GM21360 (cell line): ENCODE data around the gene TFE3.

Experiments used
- ATAC-seq: cut with Tn5 transposase; IDR thresholded peaks from one replicate; pipeline ENCODE4 v1.9.1; 2021; ENCODE audit warnings: mild to moderate bottlenecking, moderate library complexity; ENCODE audit not compliant: unreplicated experiment

The TFE3 gene

DNA sequence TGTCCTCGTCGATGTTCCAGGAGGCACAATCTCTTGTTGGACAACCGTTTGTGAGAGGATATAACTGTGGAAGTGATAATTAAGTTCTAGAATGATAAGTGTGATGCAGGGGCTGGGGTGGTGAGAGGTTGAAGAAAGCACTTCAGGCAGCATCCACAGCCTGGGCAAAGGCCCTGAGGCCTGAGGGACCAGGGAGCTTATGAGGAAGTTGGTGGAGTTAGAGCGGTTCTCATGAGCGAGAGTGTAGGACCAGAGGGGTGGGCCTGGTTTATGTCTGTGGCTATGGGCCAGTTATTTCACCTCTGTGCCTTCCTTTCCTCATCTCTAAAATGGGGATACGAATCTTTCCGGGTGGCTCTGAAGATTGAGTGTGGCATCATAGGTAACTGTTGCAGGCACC, 18.3 kb upstream of the TFE3 start:
- ATAC-seq: no peak

DNA sequence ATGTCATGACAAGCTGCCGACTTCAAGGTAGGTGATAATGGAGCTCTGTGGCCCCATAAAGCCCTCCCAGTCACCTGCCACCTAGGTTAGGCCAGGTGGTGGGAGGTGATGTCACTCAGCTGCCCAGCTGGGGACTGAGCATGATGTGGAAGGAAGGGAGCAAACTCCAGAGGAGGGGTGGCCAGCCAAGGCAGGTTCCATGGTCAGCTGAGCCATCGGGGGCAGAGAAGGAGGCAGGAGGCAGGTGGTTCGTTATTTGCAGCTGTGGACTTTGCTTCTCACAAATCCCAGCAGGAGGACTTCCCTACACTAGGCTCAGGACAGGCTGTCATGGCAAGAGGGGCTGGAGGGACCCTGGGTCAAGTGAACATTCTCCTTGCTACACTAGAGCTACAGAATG, 17.8 kb upstream of the TFE3 start:
- no peak for ATAC-seq

DNA sequence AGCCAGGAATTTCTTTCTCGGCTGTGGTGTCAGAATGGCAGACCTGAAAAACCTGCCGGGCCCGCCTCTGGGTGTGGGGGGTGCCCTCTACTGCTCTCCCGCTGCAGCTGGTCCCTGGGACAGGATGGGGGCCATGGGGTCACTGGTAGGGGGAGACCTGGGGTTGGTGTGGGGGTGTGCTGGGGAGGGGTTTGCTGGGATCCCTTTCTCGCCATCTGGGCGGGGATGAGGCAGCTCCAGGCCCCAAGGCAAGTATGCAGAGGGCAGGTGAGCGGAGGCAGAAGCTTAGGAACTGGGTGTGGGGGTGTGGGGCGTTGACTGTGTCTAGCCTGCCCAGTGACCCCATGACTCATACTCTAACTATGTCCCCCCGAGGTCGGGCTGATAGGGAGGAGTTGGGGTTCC, 16.5 kb upstream of the TFE3 start:
- ATAC-seq: no peak

DNA sequence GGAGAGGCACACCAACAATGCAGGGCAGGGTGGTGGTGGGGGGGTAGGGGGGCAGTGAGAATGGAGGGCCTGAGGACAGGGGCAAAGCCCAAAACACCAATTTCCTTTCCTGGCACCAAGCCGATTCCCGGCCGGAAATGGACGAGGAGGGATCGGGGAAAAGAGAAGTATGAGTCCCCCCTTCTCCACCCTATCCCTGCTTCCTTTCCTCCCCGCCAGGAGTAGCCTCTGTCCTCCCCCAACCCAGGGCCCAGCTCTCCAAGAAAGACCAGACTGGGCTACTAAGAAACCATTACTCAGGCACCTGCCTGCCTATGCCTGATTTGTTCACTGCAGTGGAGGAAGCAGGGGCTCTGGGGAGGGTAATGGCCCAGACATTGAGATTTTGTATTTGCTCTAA, 16.0 kb upstream of the TFE3 start:
- ATAC-seq: no peak

DNA sequence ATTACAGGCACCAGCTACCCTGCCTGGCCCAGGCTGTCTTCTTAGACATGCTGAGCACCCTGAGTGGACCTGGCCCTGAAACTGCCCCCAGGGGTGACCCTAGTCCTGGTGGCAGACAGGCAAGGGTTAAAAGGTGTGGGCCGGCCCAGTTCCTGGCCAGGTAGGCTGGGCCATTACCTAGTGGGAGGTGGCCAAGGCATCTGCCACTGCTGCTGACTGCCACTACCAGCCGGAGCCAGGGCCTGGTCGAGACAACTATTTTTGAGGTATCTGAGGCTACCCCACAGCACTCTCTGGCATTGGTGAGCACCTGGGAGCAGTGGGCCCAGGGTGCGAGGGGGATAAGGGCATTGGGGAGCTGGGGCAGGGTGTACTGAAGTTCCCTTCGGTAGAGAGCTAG, 15.6 kb upstream of the TFE3 start, which contains the start of gene CCDC120:
TSS of gene CCDC120 (plus strand) at position 206 of the 400 bp plus-strand sequence. CDS start 3,043 bp downstream, outside the sequence.
- ATAC-seq: no peak

DNA sequence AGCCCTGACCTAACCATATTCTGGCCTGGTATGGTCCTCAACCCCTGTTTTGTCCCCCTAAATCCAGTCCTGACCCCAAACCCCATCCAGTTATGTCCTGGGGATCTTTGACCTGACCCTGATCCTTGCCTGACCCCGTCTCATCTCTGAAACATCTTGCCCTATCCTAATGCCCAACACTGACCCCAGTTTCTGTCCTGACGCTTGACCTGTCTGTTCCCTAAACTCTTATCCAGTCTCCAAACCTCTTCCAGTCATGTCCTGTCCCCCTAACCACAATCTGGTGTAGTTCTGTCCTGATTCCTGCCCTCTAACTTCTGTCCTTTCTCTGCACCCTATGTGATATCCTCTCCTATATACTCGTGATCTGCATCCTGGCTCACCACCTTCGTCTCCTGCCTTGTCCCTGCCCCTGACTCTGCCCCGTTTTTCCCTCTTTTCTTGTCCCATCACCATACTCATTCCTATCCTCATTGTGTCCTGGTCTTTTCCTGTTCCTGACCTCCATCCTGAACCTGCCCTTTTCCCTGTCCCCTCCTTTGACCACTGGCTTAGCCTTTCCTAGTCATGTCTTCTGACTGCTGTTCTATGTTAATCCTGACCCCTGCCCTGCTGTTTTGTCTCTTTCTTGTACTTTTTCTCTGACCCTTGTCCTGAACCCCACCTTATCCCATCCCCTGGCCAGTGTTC, 11.1 kb upstream of the TFE3 start:
- no peak for ATAC-seq

DNA sequence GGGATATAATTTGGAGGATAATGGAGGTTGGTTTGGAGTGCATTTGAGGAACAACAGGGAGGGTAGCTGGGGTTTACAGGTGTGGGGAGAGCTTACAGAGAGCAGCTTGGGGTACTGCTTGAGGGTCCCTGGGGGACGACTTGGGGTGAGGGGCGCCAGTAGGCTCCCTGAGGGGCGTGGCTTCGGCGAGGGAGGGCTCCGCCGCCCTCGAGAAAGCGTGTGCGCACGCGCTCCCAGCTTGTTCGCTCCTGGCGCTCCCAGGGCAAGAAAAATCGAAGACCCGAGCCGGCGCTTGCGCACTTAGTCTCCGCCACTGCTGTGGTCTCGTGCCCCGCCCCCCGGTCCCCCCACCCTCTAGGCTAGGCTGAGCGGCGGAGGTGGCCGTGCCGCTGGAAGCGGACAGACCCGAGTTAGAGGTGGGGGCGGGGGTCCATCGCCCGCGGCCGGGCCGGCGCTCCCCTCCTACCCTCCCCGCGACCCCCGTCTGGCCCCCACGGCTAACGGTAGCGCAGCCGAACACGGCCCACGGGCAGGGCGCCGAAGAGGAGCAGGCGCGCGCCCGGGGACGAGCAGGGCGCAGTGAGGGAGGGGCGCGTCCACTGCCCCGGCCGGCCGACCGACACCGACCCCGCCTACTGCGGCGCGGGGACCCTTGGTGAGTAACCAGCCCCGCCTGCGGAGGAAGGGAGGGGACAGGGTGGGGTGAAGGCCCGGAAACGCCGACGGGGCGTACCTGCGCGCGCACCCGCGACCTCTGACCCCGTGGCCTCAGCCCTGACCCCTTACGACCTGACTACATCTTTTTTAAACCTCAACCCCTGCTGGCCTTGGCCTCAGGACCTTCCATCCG, 10.3 kb upstream of the TFE3 start:
- no peak for ATAC-seq

DNA sequence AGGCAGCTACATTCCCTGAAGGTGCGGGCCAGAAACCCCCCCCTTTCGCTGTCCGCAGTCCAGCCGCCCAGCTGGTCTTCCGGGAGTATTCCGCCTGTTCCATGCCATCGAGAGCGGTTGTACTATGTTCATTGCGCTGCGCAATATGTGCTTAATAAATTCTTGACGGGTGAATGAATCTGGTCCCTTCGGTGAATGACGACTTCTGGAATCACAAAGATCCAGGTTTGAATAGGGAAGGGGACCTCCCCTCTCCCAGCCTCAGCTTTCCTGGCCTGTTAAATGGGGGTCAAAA, 777 bp upstream of the TFE3 start:
- no peak for ATAC-seq

DNA sequence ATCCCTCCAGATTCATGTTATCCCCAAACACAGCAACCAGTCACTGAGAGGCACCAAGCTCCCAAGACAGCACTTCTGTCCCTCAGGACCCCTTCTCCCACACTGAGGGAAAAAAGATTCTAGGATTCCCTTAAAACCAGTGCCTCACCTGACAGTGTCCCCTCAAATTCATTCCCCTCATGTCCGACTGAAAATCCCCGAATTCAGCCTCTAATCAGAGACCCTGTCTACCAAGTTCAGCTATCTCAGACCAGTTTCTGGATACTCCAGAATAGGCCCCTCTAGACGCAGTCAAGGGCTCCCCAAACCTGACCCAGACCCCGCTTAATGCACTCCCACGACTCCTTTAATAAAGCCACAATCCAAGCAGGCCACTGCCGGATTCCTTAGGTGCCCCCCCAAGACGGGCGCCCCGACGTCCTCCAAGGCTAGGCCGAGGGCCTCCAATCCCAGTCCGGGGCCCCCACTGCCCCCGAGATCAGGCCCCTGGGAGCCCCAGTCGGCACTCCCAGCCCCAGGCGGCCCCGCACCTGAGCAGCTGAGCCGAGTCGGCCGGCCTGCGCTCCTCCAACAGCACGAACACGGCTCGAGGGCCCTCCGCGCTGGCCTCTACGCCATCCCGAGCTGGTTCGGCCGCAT, 457 bp downstream of the TFE3 start:
- no peak for ATAC-seq

DNA sequence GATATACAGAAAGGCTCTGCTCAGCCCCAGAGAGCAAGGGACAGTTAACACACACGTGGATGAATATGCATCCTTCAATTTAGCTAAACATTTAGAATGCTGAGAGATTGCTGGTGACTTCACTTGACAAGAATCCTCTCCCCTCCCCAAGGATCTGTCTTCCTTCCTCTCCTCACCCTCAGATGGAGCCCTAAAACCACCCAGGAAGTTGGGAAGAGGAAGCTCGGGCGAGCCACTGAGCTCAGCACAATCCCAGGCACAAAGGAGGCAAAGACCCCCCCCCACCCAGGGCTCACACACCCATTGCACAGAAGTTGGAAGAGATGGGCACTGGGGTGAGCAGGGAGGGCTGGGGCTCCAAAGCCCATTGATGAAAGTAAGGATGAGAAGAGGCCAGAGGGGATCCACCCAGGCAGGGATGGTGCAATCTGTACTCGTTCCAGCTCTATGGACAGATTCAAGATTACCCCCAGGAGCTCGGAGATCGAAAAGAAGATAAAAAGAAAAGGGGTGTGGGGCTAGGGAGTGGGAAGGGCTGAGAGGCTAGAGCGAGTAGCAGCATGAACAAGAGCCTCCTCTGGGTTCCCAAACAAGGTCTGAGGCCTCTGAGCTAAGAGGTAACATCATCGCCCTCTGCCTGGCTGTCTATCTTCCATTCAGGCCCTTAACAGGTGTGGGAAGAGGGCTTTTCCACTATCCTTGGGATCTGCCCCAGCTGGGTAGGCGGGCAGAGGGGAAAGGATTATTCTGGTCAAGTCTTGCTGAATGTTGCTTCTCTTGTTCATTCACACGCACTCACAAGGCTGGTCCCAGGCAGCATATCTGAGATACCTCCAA, 1.2 kb downstream of the TFE3 start:
- no peak for ATAC-seq

DNA sequence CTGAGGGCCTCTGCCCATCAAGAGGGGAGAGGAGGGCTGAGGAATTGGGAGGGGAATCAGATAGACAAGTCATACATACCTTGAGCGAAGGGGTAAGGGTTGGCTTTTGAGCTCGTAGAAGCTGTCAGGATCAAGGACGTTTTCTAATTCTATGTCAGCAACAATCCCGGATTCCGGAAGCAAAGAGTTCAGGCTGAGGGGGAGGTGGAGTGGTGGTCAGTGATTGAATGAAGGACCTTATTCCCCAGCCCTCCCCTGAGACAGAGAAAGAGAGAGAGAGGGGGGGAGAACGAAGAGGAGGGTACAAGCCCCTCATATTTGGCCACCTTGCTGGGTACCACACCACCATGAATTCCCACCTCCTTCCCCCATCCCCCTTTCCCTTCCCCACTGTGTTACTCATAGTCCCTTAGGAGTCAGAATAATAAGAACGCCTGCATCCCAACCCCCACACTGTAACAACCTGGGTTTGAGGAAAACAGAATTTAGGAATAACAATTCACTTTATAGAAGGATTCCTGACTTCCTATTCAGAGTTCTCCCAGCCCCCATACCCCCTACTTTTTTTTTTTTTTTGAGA, 2.7 kb downstream of the TFE3 start:
- no peak for ATAC-seq

DNA sequence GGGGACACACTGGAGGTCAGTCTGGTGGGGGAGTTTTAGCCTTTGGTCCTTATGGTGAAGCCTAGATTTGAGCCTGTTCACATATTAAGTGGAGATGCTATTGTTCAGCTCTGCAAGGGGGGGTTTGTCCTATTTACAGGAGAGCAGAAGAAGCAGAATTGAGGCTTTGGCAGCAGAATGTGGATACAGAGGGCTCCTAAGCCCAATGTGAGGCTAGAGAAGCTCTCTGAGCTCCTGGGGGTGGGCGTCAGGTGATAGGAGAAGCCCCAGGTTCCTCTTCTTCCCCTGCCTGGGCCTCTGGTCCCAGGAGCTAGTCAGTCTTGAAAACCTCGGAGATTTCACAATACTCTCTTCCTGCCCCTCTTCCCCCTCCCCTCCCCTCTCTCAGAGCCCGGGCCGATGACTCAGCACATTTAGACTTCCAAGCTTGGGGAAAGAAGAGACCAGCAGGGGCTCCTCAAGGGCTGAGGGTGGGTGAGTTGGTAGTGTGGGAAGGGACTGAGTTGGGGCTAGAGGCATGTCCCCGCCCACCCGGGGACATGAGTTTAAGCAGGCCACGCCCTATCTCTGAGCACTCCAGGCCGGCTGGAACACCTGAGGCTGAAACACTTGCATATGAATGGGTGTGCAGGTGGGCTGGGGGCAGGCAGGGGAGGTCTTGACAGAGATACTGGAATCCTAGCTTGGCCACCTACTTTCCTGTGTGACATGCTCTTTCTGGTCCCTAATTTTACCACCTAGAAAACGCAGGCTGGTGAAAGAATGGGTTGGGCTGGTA, 3.4 kb downstream of the TFE3 start:
- no peak for ATAC-seq

DNA sequence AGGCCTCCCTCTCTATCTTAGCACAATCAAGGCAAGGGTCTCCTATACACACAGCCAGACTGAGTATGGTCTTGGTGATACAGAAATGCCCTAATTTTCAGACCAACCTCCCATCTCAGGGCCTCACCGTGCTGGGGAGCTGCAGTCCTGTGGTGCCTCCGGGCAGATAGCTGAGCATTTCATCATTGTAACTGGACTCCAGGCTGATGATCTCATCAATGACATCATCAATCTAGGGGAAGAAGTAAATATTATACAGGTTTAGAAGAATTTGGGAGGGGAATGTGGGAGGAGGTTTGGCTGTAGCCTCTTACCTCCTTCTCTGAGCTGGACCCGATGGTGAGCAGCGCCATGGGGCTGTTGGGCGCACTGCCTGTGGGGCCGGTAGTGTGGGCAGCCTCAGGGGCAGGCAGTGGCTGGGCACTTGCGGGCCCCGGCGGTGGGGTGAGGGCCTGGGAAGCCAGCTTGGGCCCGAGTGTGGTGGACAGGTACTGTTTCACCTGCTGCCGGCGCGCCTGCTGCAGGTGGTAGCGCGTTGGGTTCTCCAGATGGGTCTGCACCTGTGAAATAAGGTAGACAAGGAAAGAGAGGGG, 5.2 kb downstream of the TFE3 start:
- no peak for ATAC-seq

DNA sequence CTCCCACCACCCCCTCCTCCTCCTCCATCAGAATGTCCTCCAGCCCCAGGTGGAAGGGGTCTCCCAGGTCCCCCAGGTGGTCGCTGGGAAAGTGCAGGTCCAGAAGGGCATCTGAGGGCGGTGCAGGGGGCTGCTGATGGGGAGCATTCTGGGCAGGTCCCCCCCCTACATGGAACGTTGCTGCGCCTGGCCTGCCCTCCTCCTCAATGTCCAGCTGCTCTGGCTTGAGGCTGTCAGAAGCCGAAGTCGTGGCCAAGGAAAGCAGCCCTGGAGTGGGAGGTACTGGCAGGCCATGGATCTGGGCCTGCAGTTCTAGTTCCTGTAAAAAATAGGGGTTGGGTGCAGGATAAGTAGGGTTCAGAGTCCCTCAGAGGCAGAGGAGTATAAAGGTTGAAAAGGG, 12.9 kb downstream of the TFE3 start:
- ATAC-seq: no peak

DNA sequence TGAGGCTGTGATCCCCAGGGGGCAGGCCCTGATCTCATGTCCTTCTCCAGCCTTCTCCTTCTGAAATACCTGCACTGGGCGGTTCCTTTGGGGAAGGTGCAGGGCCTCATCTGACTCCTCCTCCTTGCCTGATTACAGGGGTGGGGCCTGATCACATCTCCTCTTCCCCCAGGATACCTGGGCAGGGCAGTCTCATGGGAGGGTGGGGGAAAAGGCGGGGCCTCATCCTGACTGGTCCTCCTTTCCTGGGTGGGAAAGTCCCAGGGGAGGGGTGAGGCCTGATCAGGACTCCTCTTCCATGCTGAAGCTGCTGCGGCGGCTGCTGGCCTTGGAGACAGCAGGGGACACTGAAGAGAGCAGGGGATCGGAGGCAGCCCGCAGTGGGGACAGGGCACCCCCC, 13.3 kb downstream of the TFE3 start:
- no peak for ATAC-seq

DNA sequence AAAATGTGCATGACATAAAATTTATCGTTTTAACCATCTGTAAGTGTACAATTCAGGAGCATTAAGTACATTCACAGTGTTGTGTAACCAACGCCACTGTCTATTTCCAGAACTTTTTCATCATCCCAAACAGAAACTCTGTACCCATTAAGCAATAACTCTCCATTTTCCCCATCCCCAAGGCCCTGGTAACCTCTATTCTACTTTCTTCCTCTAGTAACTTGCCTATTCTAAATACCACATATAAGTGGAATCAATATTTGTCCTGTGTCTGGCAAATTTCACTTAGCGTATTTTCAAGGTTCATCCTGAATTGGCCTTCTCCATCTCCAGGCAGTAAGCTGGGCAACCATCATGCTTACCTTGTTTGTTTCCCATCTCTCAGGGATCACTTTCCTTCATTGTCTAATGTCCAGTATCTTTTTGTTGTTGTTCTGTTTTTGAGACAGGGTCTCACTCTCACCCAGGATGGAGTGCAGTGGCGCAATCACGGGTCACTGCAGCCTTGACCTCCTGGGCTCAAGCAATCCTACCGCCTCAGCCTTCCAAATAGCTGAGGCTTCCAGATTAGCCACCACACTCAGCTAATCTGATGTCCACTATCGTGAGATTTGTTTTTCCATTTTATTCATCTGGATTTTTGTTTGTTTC, 23.4 kb downstream of the TFE3 start:
- no peak for ATAC-seq

DNA sequence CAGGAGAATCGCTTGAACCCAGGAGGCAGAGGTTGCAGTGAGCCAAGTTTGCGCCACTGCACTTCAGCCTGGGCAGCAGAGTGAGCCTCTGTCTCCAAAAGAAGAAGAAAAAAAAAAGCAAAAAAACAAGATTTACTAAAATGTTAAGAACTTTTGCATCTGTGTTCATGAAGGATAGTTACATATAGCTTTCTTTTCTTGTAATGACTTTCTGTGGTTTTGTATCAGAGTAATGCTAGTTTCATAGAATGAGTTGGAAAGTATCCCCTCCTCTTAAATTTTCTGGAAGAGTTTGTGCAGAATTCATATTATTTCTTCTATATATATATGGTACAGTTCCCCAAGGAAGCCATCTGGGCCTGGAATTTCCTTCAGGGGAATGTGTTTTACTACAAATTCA, 24.1 kb downstream of the TFE3 start:
- no peak for ATAC-seq

DNA sequence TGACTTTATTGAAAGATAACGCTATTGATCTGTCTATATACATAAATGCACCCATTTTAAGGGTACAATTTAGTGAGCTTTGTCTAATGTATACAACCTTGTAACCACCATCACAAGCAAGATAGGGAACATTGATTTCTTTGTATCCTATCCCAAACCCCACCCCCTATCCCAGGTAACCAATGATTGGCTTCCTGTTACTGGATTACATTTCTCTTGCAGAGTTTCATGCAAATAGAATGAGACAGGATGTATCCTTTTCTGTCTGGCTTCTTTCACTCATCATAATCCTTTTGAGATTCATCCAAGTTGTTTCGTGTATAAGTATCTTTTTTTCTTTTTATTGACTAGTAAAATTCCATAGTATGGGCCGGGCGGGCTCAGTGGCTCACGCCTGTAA, 39.5 kb downstream of the TFE3 start:
- no peak for ATAC-seq
